Keratinocyte (primary cell): ENCODE data around the gene TENM4. TPM values are rescaled to one million over a fixed set of nuclear protein-coding genes. Genes with fewer than 3 reads are reported as not detected.
"Not testable (repeated sequence)": the region's sequence is repeated elsewhere in the genome, so short reads cannot be mapped to it uniquely, and the experiment has no call there.

Source experiments
- DNase-seq: peaks from one replicate; pipeline ENCODE4 v3.0.0-alpha.2; 2011; ENCODE audit warnings: low read depth, missing footprints, low spot score
- FAIRE-seq: peaks from 2 replicates; lab custom pipeline; 2011; peaks lifted over from hg19 to GRCh38; lab: Jason Lieb, UNC
- H2AFZ ChIP-seq: 2 replicates; pipeline ENCODE4 v1.6.0; 2012; ENCODE audit warnings: low read length, control low read depth, inconsistent platforms; ENCODE audit not compliant: control insufficient read depth
- H3K27ac ChIP-seq: 2 replicates; pipeline ENCODE4 v1.5.1; 2011; ENCODE audit warnings: low read length; ENCODE audit not compliant: control insufficient read depth, insufficient read depth
- H3K27me3 ChIP-seq: 3 replicates; pipeline ENCODE4 v1.6.0; 2011; ENCODE audit warnings: low read length; ENCODE audit not compliant: control insufficient read depth, insufficient read depth; ENCODE audit errors: extremely low read depth
- H3K36me3 ChIP-seq, 2 experiments: 2 replicates in 1 of 2; 3 replicates in 1 of 2; pipeline ENCODE4 v1.5.1; 2011; ENCODE audit warnings: low read length in 2 of 2, mild to moderate bottlenecking in 1 of 2; ENCODE audit not compliant: control insufficient read depth in 2 of 2, insufficient read depth in 2 of 2; ENCODE audit errors: extremely low read depth in 1 of 2
- H3K4me1 ChIP-seq: 3 replicates; pipeline ENCODE4 v1.5.1; 2011; ENCODE audit warnings: low read length; ENCODE audit not compliant: control insufficient read depth, insufficient read depth; ENCODE audit errors: extremely low read depth
- H3K4me2 ChIP-seq: 3 replicates; pipeline ENCODE4 v1.6.0; 2011; ENCODE audit warnings: low read depth, low read length; ENCODE audit not compliant: control insufficient read depth, insufficient read depth; ENCODE audit errors: extremely low read depth
- H3K4me3 ChIP-seq, 3 experiments: fragments of 200-600 bp in 1 of 3; sonication (generic) in 1 of 3; 2 replicates in 2 of 3; 3 replicates in 1 of 3; pipeline ENCODE4 v1.5.1; 2011 to 2016; ENCODE audit warnings: low read length in 3 of 3, mild to moderate bottlenecking in 3 of 3, control low read depth in 2 of 3, inconsistent platforms in 1 of 3, low read depth in 1 of 3, mixed read lengths in 1 of 3, mixed run types in 1 of 3, moderate library complexity in 1 of 3; ENCODE audit not compliant: control insufficient read depth in 2 of 3, insufficient read depth in 2 of 3; ENCODE audit errors: extremely low read depth in 1 of 3
- H3K79me2 ChIP-seq: 2 replicates; pipeline ENCODE4 v1.6.0; 2012; ENCODE audit warnings: low read length; ENCODE audit not compliant: control insufficient read depth, insufficient read depth
- H3K9ac ChIP-seq: 3 replicates; pipeline ENCODE4 v1.6.0; 2011; ENCODE audit warnings: low read length; ENCODE audit not compliant: control insufficient read depth, insufficient read depth; ENCODE audit errors: extremely low read depth
- H3K9me1 ChIP-seq: 3 replicates; pipeline ENCODE4 v1.6.0; 2011; ENCODE audit warnings: low read length; ENCODE audit not compliant: control insufficient read depth, insufficient read depth; ENCODE audit errors: extremely low read depth
- H3K9me3 ChIP-seq: 2 replicates; pipeline ENCODE4 v1.5.1; 2012; ENCODE audit warnings: low read depth, low read length; ENCODE audit not compliant: control insufficient read depth
- H4K20me1 ChIP-seq: 3 replicates; pipeline ENCODE4 v1.6.0; 2011; ENCODE audit warnings: low read length; ENCODE audit not compliant: control insufficient read depth, insufficient read depth; ENCODE audit errors: extremely low read depth
- CTCF ChIP-seq, 3 experiments: IDR thresholded peaks in 1 of 3; conservative IDR thresholded peaks in 1 of 3; optimal IDR thresholded peaks in 1 of 3; 2 replicates in 2 of 3; 3 replicates in 1 of 3; pipeline versions ENCODE3 to v1.5.1; 2011; ENCODE audit warnings: low read length in 3 of 3, mild to moderate bottlenecking in 3 of 3, moderate library complexity in 2 of 3, control low read depth in 1 of 3, inconsistent platforms in 1 of 3; ENCODE audit not compliant: insufficient read depth in 2 of 3; ENCODE audit errors: extremely low read depth in 1 of 3
- EZH2 ChIP-seq: IDR thresholded peaks from one replicate; pipeline ENCODE4 v1.6.1; 2012; ENCODE audit warnings: inconsistent platforms, mild to moderate bottlenecking, low read length, moderate library complexity
- dilution Hi-C: fragments of 300-500 bp; cut with MboI; formaldehyde crosslinking; loops from one replicate; pipeline ENCODE4 v1.7.0; 2020; ENCODE audit warnings: low sequenced_read_pairs; ENCODE audit not compliant: extremely low pct_ligation_motif_present
- polyA plus RNA-seq, 5 experiments: library from polyadenylated mRNA; depleted of rRNA in 3 of 5; stranded (reverse) in 3 of 5; stranded (forward) in 1 of 5; unstranded in 1 of 5; fragments of >200 nt; gene quantifications; 1 replicate in 1 of 5; 2 replicates in 3 of 5; 3 replicates in 1 of 5; pipeline versions ENCODE4 v1.2.1 to v1.2.3, GENCODE V29; 2011 to 2012; ENCODE audit warnings: missing spikeins in 2 of 5, low read depth in 1 of 5, low replicate concordance in 1 of 5

Gene TENM4
- polyA plus RNA-seq, 1 donor (not counting 4 experiments of a cell fraction or from before 2014, with no cell fraction given), result 3.5 TPM

- Histone ChIP-seq H3K27ac (no peak overlapping the region), H3K79me2 (no peaks in the 10 kb centered on the region), H3K4me2 (no peak overlapping the region), H3K9me3 (no peaks in the 10 kb centered on the region), H3K4me3 (no peak overlapping the region), H3K9me1 (no peaks in the 10 kb centered on the region), H3K9ac (no peak overlapping the region), H4K20me1 (no peaks in the 10 kb centered on the region), H3K36me3 (no peaks in the 10 kb centered on the region), H3K27me3 (no peaks in the 10 kb centered on the region), H2AFZ (no peak overlapping the region), H3K4me1 (no peaks in the 10 kb centered on the region)
- DNase-seq (no peak), FAIRE-seq (no peak)
- TF ChIP-seq EZH2 (no peak), CTCF (optimal IDR thresholded peaks at IDR 0.05 in 1 of 3, IDR thresholded peaks at IDR 0.05 in 1 of 3, conservative IDR thresholded peaks at IDR 0.05 in 1 of 3; ENCODE audit: extremely low read depth in 1 of 3, insufficient read depth in 2 of 3, low read length in 3 of 3) (no peak)
- dilution Hi-C loops, result no loop called here
Measured at GRCh38 chr11:79226126-79226525, 214.7 kb downstream of the TENM4 start.

- H3K36me3 ChIP-seq, H3K79me2 ChIP-seq, H3K4me2 ChIP-seq, H4K20me1 ChIP-seq, dilution Hi-C loops, DNase-seq, FAIRE-seq, H3K9ac ChIP-seq, H3K4me3 ChIP-seq, H2AFZ ChIP-seq, H3K9me1 ChIP-seq, H3K4me1 ChIP-seq, H3K9me3 ChIP-seq, H3K27me3 ChIP-seq, H3K27ac ChIP-seq: not testable (repeated sequence)
Measured at GRCh38 chr11:79222163-79222562, 218.7 kb downstream of the TENM4 start.

GRCh38 chr11:79221444-79222130, 219.2 kb downstream of the TENM4 start:
- H3K9me3 ChIP-seq, result no peaks in the 10 kb centered on the region
- no peak overlapping the region for H3K27ac ChIP-seq
- dilution Hi-C loops, result no loop called here
- H3K4me3 ChIP-seq, result no peak overlapping the region
- TF ChIP-seq CTCF (optimal IDR thresholded peaks at IDR 0.05 in 1 of 3, IDR thresholded peaks at IDR 0.05 in 1 of 3, conservative IDR thresholded peaks at IDR 0.05 in 1 of 3; ENCODE audit: extremely low read depth in 1 of 3, insufficient read depth in 2 of 3, low read length in 3 of 3), result no peak
- TF ChIP-seq EZH2, result no peak
- H3K9ac ChIP-seq, result no peak overlapping the region
- DNase-seq (no peak), FAIRE-seq (no peak)
- peaks cover 10% of the 10 kb centered on the region for H3K4me1 ChIP-seq
- no peaks in the 10 kb centered on the region for H3K79me2 ChIP-seq
- no peak overlapping the region for H3K4me2 ChIP-seq
- H4K20me1 ChIP-seq, result peaks cover 5% of the 10 kb centered on the region
- no peaks in the 10 kb centered on the region for H3K9me1 ChIP-seq
- H3K27me3 ChIP-seq, result no peaks in the 10 kb centered on the region
- no peak overlapping the region for H2AFZ ChIP-seq
- H3K36me3 ChIP-seq, result no peaks in the 10 kb centered on the region
